NT2/D1 (cell line): ENCODE results near the gene POPDC3.

Experiments used
- DNase-seq: peaks from one replicate; pipeline ENCODE4 v3.0.0-alpha.2; 2011; ENCODE audit warnings: low read depth, low spot score
- H3K27me3 ChIP-seq: 2 replicates; pipeline ENCODE4 v1.6.0; 2011; ENCODE audit warnings: mild to moderate bottlenecking; ENCODE audit not compliant: insufficient read length, insufficient read depth
- H3K36me3 ChIP-seq: 2 replicates; pipeline ENCODE4 v1.6.1; 2011; ENCODE audit warnings: mild to moderate bottlenecking, low read length, mixed read lengths; ENCODE audit not compliant: insufficient read depth, insufficient read length
- H3K4me1 ChIP-seq: 2 replicates; pipeline ENCODE4 v1.5.1; 2011; ENCODE audit not compliant: insufficient read depth, insufficient read length
- H3K4me3 ChIP-seq: 2 replicates; pipeline ENCODE4 v1.5.1; 2011; ENCODE audit warnings: low read depth; ENCODE audit not compliant: insufficient read length
- H3K9ac ChIP-seq: 2 replicates; pipeline ENCODE4 v1.6.0; 2011; ENCODE audit warnings: low read depth; ENCODE audit not compliant: insufficient read length
- H3K9me3 ChIP-seq: 2 replicates; pipeline ENCODE4 v1.5.1; 2011; ENCODE audit warnings: mild to moderate bottlenecking, low read length; ENCODE audit not compliant: insufficient read depth
- SUZ12 ChIP-seq: IDR thresholded peaks from 2 replicates; pipeline ENCODE4 v1.6.1; 2011; ENCODE audit not compliant: insufficient read length, insufficient read depth; ENCODE audit errors: extremely low read depth
- YY1 ChIP-seq: IDR thresholded peaks from 2 replicates; pipeline ENCODE4 v1.6.1; 2011; ENCODE audit not compliant: insufficient read length, insufficient read depth
- ZNF274 ChIP-seq: IDR thresholded peaks from 2 replicates; pipeline ENCODE4 v1.6.1; 2011; ENCODE audit warnings: mild to moderate bottlenecking, low read depth, low read length

Gene POPDC3

DNA sequence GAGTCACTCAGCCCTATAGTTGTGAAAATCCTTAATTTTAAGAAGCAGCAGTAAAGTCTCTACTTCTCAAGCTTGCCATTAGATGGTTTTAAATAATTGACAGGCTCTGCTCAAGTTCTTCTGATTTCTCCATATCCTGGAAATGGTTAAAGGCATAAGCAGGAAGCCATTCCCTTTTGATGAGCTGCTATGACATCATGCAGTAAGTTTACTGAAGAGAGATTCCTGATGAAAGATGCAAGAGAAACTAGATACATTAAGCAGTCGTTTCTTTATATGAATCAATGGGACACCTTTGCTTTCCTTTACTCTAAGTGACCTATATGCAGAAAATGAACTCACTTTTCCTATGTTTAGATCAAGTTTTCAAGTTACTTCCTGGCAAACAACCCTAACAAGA, 9.8 kb downstream of the POPDC3 start:
- Histone ChIP-seq H3K9me3 (no peaks in the 10 kb centered on the region), H3K4me3 (no peak overlapping the region), H3K27me3 (no peaks in the 10 kb centered on the region), H3K9ac (no peak overlapping the region), H3K4me1 (no peaks in the 10 kb centered on the region), H3K36me3 (no peaks in the 10 kb centered on the region)
- no peak for TF ChIP-seq ZNF274
- no peak for TF ChIP-seq SUZ12
- TF ChIP-seq YY1: no peak
- DNase-seq: no peak

DNA sequence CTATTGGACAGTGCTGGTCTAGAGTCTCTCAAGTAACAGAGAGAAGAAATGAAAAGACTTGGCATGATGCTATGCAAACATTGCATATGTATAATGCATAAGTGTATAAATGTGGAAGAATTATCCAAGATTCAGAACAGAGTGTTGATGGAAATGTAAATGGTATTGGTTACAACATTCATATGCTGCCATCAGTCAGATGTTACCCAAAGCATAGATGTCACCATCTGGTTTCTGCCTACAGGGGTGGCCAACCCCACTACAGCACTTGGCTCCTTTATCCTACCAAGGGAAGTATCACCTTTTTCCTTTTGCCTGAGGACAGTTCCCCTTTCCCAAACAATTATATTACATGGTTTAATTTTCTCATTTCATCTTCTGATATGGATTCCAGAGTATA, 11.9 kb downstream of the POPDC3 start:
- Histone ChIP-seq H3K27me3 (no peaks in the 10 kb centered on the region), H3K4me1 (no peaks in the 10 kb centered on the region), H3K9ac (no peak overlapping the region), H3K36me3 (no peaks in the 10 kb centered on the region), H3K4me3 (no peak overlapping the region), H3K9me3 (no peaks in the 10 kb centered on the region)
- DNase-seq: no peak
- TF ChIP-seq YY1 (no peak), ZNF274 (no peak), SUZ12 (no peak)

- Histone ChIP-seq H3K27me3 (no peaks in the 10 kb centered on the region), H3K36me3 (no peaks in the 10 kb centered on the region), H3K9me3 (no peaks in the 10 kb centered on the region), H3K4me3 (no peak overlapping the region), H3K4me1 (no peaks in the 10 kb centered on the region), H3K9ac (no peak overlapping the region)
- TF ChIP-seq ZNF274 (no peak), YY1 (no peak), SUZ12 (no peak)
- DNase-seq: no peak
Measured at GRCh38 chr6:105164418-105164817, 15.4 kb downstream of the POPDC3 start.

DNA sequence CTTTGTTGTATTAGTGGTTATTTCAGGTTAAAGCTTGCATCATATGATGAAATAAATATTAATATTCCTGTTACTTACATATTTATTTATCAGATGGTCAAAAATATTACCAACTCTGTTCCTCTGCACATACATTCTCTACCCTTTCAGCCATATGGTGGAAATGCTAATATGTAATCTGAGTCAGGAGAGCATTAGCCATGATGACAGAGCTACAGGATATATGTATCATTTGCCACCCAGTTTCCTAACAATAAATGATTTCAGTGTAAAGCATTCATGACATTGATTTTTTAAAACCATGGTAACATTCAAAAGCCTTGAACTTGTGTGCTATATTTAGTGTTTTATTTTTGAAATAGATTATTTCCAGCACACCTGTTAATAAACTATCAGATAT, 16.6 kb downstream of the POPDC3 start:
- no peaks in the 10 kb centered on the region for H3K4me1 ChIP-seq
- H3K9ac ChIP-seq: no peak overlapping the region
- DNase-seq: no peak
- no peaks in the 10 kb centered on the region for H3K27me3 ChIP-seq
- no peaks in the 10 kb centered on the region for H3K9me3 ChIP-seq
- H3K4me3 ChIP-seq: no peak overlapping the region
- no peak for TF ChIP-seq ZNF274
- TF ChIP-seq YY1: no peak
- no peaks in the 10 kb centered on the region for H3K36me3 ChIP-seq

GRCh38 chr6:105162377-105162776, 17.4 kb downstream of the POPDC3 start:
- no peaks in the 10 kb centered on the region for H3K36me3 ChIP-seq
- TF ChIP-seq ZNF274 (no peak), SUZ12 (no peak), YY1 (no peak)
- H3K9ac ChIP-seq: no peak overlapping the region
- no peak overlapping the region for H3K4me3 ChIP-seq
- no peaks in the 10 kb centered on the region for H3K27me3 ChIP-seq
- H3K9me3 ChIP-seq: no peaks in the 10 kb centered on the region
- H3K4me1 ChIP-seq: no peaks in the 10 kb centered on the region
- DNase-seq: no peak

DNA sequence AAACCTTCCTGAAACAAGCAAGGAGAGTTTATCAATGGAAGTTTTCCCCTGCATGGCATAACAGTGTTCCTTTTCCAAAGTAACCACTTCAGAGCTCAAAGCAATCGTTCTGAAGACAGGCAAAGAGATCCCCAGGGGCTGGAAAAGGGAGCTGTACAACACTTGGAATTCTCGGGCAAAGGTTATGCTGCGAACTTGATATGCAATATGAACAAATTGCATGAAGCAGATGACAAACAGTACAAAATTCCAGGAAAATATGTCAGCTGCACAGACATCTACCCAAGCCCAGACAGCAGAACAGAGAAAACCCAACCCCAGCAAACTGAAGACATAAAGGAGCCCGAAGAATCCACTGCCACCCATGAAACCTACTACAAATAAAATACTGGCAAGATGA, 18.4 kb downstream of the POPDC3 start:
- H3K4me3 ChIP-seq: no peak overlapping the region
- H3K27me3 ChIP-seq: no peaks in the 10 kb centered on the region
- TF ChIP-seq ZNF274 (no peak), SUZ12 (no peak), YY1 (no peak)
- H3K9ac ChIP-seq: no peak overlapping the region
- no peak for DNase-seq
- H3K4me1 ChIP-seq: no peaks in the 10 kb centered on the region
- no peaks in the 10 kb centered on the region for H3K36me3 ChIP-seq
- no peaks in the 10 kb centered on the region for H3K9me3 ChIP-seq

GRCh38 chr6:105153676-105154075, 26.1 kb downstream of the POPDC3 start:
- Histone ChIP-seq H3K36me3 (no peaks in the 10 kb centered on the region), H3K4me3 (no peak overlapping the region), H3K9ac (no peak overlapping the region), H3K4me1 (no peaks in the 10 kb centered on the region), H3K27me3 (no peaks in the 10 kb centered on the region), H3K9me3 (no peaks in the 10 kb centered on the region)
- TF ChIP-seq ZNF274 (no peak), YY1 (no peak), SUZ12 (no peak)
- DNase-seq: no peak

GRCh38 chr6:105152880-105153279, 26.9 kb downstream of the POPDC3 start:
- H3K36me3 ChIP-seq: no peaks in the 10 kb centered on the region
- H3K27me3 ChIP-seq: no peaks in the 10 kb centered on the region
- H3K9me3 ChIP-seq: no peaks in the 10 kb centered on the region
- H3K4me1 ChIP-seq: no peaks in the 10 kb centered on the region
- no peak overlapping the region for H3K4me3 ChIP-seq
- DNase-seq: no peak
- no peak overlapping the region for H3K9ac ChIP-seq
- no peak for TF ChIP-seq SUZ12
- no peak for TF ChIP-seq YY1
- TF ChIP-seq ZNF274: no peak
